ENCODE data around the gene MEOX1. TPM values are rescaled to one million over a fixed set of nuclear protein-coding genes. Genes with fewer than 3 reads are reported as not detected.

MEOX1 gene
- total and polyA plus RNA-seq, 2 donors (not counting 1 experiment from before 2014, with no cell fraction given) = not detected

DNA sequence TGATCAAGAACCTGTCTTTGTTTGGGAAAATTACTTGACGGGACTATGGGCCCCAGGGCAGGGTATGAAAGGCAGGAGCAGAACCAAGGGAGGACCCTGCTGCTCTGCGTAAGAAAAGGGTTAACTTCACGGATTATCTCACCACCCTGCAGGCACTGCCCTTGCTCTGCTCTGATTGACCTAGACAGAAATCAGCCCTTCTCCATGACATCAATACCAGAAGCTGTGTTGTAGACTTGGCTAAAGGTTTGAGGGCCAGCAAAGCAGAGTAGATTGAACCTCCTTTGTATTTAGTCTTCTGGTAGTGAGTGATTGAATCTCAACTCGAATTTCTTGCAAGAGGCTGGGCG, 62.7 kb downstream of the MEOX1 start:
- H3K27me3 Mint-ChIP-seq = peaks cover 34% of the 10 kb centered on the region
- peaks cover 2% of the 10 kb centered on the region for H3K4me1 Mint-ChIP-seq
- Histone ChIP-seq H4K20me1 (ENCODE audit: control insufficient read depth, insufficient read depth, low read length, poor library complexity, severe bottlenecking) (no peaks in the 10 kb centered on the region), H3K36me3 (replicated peaks in 1 of 2; ENCODE audit: control extremely low read depth in 1 of 2, control insufficient read depth in 1 of 2, extremely low read depth in 1 of 2, insufficient read depth in 2 of 2, low read length in 1 of 2) (no peaks in the 10 kb centered on the region), H3K79me2 (ENCODE audit: control insufficient read depth, insufficient read depth, low read length) (no peaks in the 10 kb centered on the region), H3K9ac (ENCODE audit: low read length) (no peak overlapping the region), H3K4me2 (replicated peaks; ENCODE audit: low read depth, low read length, poor library complexity, severe bottlenecking) (no peak overlapping the region), H3K4me1 (ENCODE audit: control insufficient read depth in 2 of 2, insufficient read depth in 2 of 2, low read length in 2 of 2) (no peaks in the 10 kb centered on the region), H2AFZ (ENCODE audit: insufficient read depth, low read depth, low read length, poor library complexity, severe bottlenecking) (no peak overlapping the region), H3K27me3 (replicated peaks in 1 of 4; ENCODE audit: control extremely low read depth in 1 of 4, control insufficient read depth in 3 of 4, insufficient read depth in 4 of 4, low read length in 3 of 4) (peaks cover 0 to 3% (median 1%) of the 10 kb centered on the region in 4 experiments), H3K4me3 (ENCODE audit: control extremely low read depth in 1 of 5, extremely low read depth in 1 of 5, insufficient read depth in 1 of 5, low read depth in 2 of 5, low read length in 4 of 5) (no peak overlapping the region), H3K27ac (ENCODE audit: low read length in 2 of 2) (no peak overlapping the region), H3K9me3 (ENCODE audit: control extremely low read depth in 1 of 3, control insufficient read depth in 2 of 3, insufficient read depth in 1 of 3, low read length in 2 of 3) (no peaks in the 10 kb centered on the region)
- POLR2A ChIA-PET = no interaction called here
- no peak overlapping the region for H3K27ac Mint-ChIP-seq
- CTCF ChIA-PET = no interaction called here
- 90% methylated on average over 3 of the region's 5 CpGs for WGBS (ENCODE audit: insufficient coverage)
- no peaks in the 10 kb centered on the region for H3K9me3 Mint-ChIP-seq (ENCODE audit: insufficient read depth)
- no peak for DNase-seq
- intact Hi-C loops (cut with micrococcal nuclease) = no loop called here
- no peak for TF ChIP-seq EZH2 (IDR thresholded peaks at IDR 0.05; ENCODE audit: borderline replicate concordance, insufficient read depth, low read depth, low read length, poor library complexity, severe bottlenecking)
- TF ChIP-seq, protein P1, sequence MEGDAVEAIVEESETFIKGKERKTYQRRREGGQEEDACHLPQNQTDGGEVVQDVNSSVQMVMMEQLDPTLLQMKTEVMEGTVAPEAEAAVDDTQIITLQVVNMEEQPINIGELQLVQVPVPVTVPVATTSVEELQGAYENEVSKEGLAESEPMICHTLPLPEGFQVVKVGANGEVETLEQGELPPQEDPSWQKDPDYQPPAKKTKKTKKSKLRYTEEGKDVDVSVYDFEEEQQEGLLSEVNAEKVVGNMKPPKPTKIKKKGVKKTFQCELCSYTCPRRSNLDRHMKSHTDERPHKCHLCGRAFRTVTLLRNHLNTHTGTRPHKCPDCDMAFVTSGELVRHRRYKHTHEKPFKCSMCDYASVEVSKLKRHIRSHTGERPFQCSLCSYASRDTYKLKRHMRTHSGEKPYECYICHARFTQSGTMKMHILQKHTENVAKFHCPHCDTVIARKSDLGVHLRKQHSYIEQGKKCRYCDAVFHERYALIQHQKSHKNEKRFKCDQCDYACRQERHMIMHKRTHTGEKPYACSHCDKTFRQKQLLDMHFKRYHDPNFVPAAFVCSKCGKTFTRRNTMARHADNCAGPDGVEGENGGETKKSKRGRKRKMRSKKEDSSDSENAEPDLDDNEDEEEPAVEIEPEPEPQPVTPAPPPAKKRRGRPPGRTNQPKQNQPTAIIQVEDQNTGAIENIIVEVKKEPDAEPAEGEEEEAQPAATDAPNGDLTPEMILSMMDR (IDR thresholded peaks at IDR 0.05) = no peak
- no peak overlapping the region for H3K4me3 Mint-ChIP-seq
- ATAC-seq (ENCODE audit: low read depth) = no peak

DNA sequence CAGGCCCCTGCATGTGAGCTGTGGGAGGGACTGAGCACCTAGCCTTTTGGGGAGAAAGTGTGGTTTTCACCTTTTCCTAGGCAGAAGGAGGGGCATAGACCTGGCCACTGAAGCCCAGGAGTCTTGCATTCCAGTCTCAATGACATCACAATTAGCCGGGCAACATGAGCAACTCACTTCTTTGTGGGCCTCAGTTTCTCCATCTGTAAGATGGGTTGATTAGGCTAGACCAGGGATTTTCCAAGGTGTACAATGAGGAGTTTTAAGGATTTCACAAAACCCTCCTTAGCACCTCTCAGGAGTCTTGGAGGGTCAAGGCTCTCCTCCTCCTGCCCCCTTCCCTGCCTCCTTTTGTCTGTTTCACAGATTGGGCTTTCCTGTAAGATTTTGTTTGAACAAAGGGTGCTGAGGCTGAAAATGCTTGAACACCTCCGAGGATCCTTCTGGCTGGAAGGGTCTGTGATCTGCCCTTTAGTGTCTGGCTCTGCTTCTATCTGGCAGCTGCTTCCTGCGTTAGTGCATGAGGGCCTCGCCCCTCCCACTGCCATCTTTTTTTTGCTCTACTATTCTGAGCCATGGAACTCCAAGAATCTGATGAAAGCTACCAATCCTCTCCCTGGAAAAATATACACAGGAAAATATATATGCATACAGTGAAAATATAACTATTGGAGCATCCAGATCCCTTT, 63.2 kb downstream of the MEOX1 start:
- TF ChIP-seq, protein P1 (IDR thresholded peaks at IDR 0.05) = no peak
- TF ChIP-seq EZH2 (IDR thresholded peaks at IDR 0.05; ENCODE audit: borderline replicate concordance, insufficient read depth, low read depth, low read length, poor library complexity, severe bottlenecking) = no peak

More for the DNA sequence above, 63.2 kb downstream of the MEOX1 start:
- intact Hi-C loops (cut with micrococcal nuclease) = no loop called here
- H3K4me1 Mint-ChIP-seq = peaks cover 5% of the 10 kb centered on the region
- no peak overlapping the region for H3K4me3 ChIP-seq (ENCODE audit: control extremely low read depth in 1 of 5, extremely low read depth in 1 of 5, insufficient read depth in 1 of 5, low read depth in 2 of 5, low read length in 4 of 5)
- no peak overlapping the region for H3K27ac ChIP-seq (ENCODE audit: low read length in 2 of 2)
- H3K4me2 ChIP-seq (replicated peaks; ENCODE audit: low read depth, low read length, poor library complexity, severe bottlenecking) = no peak overlapping the region
- ChIA-PET CTCF (no interaction called here), POLR2A (no interaction called here)
- H3K36me3 ChIP-seq (replicated peaks in 1 of 2; ENCODE audit: control extremely low read depth in 1 of 2, control insufficient read depth in 1 of 2, extremely low read depth in 1 of 2, insufficient read depth in 2 of 2, low read length in 1 of 2) = no peaks in the 10 kb centered on the region
- no peak overlapping the region for H2AFZ ChIP-seq (ENCODE audit: insufficient read depth, low read depth, low read length, poor library complexity, severe bottlenecking)
- peaks cover 34% of the 10 kb centered on the region for H3K27me3 Mint-ChIP-seq
- H3K4me3 Mint-ChIP-seq = no peak overlapping the region
- no peaks in the 10 kb centered on the region for H4K20me1 ChIP-seq (ENCODE audit: control insufficient read depth, insufficient read depth, low read length, poor library complexity, severe bottlenecking)
- DNase-seq (no peak), ATAC-seq (ENCODE audit: low read depth) (no peak)
- no peaks in the 10 kb centered on the region for H3K4me1 ChIP-seq (ENCODE audit: control insufficient read depth in 2 of 2, insufficient read depth in 2 of 2, low read length in 2 of 2)
- H3K27ac Mint-ChIP-seq = no peak overlapping the region
- no peaks in the 10 kb centered on the region for H3K79me2 ChIP-seq (ENCODE audit: control insufficient read depth, insufficient read depth, low read length)
- H3K9me3 ChIP-seq (ENCODE audit: control extremely low read depth in 1 of 3, control insufficient read depth in 2 of 3, insufficient read depth in 1 of 3, low read length in 2 of 3) = no peaks in the 10 kb centered on the region
- 50% methylated on average over 1 of the region's 4 CpGs for WGBS (ENCODE audit: insufficient coverage)
- H3K27me3 ChIP-seq (replicated peaks in 1 of 4; ENCODE audit: control extremely low read depth in 1 of 4, control insufficient read depth in 3 of 4, insufficient read depth in 4 of 4, low read length in 3 of 4) = peaks cover 0 to 3% (median 1%) of the 10 kb centered on the region in 4 experiments
- H3K9me3 Mint-ChIP-seq (ENCODE audit: insufficient read depth) = no peaks in the 10 kb centered on the region
- H3K9ac ChIP-seq (ENCODE audit: low read length) = no peak overlapping the region
